Measurements from ENCODE around the gene UNC93B1. TPM values are rescaled to one million over a fixed set of nuclear protein-coding genes. Genes with fewer than 3 reads are reported as not detected.
A peak's percentile ranks its signal among the peaks of the same experiment; 100 is the strongest.

The UNC93B1 gene
- total RNA-seq, 2 experiments from 2014 or later, result 44.0 to 52.1 TPM

GRCh38 chr11:68037411-68038225, 33.7 kb upstream of the UNC93B1 start:
- peak overlapping the region; percentile 97 for H3K4me2 ChIP-seq (ENCODE audit: low read length)
- BruUV-seq (replicated peaks), result no TSS peak
- peaks cover 30% of the 10 kb centered on the region for H3K4me1 ChIP-seq (ENCODE audit: insufficient read depth, low read length, poor library complexity, severe bottlenecking)
- POLR2A ChIA-PET, result interaction anchor here (1.1 kb wide), 1 partner anchor 230 kb away, joined by 3 read pairs; no protein-coding TSS in a partner anchor
- intact Hi-C loops (cut with micrococcal nuclease; ENCODE audit: unreplicated experiment), result loop anchor here (2.0 kb wide), 1 partner anchor 83 kb away; the partner anchor contains the start of gene CHKA
- TF ChIP-seq CTCF (conservative IDR thresholded peaks at IDR 0.05; ENCODE audit: low read length) (no peak), EZH2phosphoT487 (IDR thresholded peaks at IDR 0.05; ENCODE audit: borderline replicate concordance, low read depth, low read length) (no peak)
- peaks cover 36% of the 10 kb centered on the region for H3K36me3 ChIP-seq (ENCODE audit: insufficient read depth, low read length)
- H3K27ac ChIP-seq (ENCODE audit: low read depth, low read length, poor library complexity, severe bottlenecking), result peak overlapping the region; percentile 79
- CTCF ChIA-PET (ENCODE audit: unreplicated experiment), result no interaction called here
- H3K9me2 ChIP-seq (ENCODE audit: insufficient read depth, low read length), result no peaks in the 10 kb centered on the region
- H2AFZ ChIP-seq (ENCODE audit: low read length), result no peak overlapping the region
- no peak overlapping the region for H3K4me3 ChIP-seq (ENCODE audit: low read depth, low read length, poor library complexity, severe bottlenecking)
- H3K79me2 ChIP-seq (ENCODE audit: insufficient read depth, low read depth, low read length), result peaks cover 21% of the 10 kb centered on the region; the same call in 1 of the 2 replicates
- H4K20me1 ChIP-seq (ENCODE audit: insufficient read depth, low read length), result no peaks in the 10 kb centered on the region
- no peaks in the 10 kb centered on the region for H3K9me3 ChIP-seq (ENCODE audit: low read length)
- DNase-seq (ENCODE audit: low spot score), result no peak

GRCh38 chr11:68036717-68037239, 32.9 kb upstream of the UNC93B1 start:
- H3K27ac ChIP-seq (ENCODE audit: low read depth, low read length, poor library complexity, severe bottlenecking), result no peak overlapping the region
- no peaks in the 10 kb centered on the region for H3K9me2 ChIP-seq (ENCODE audit: insufficient read depth, low read length)
- no peak overlapping the region for H3K4me2 ChIP-seq (ENCODE audit: low read length)
- peaks cover 22% of the 10 kb centered on the region; the same call in 1 of the 2 replicates for H3K79me2 ChIP-seq (ENCODE audit: insufficient read depth, low read depth, low read length)
- CTCF ChIA-PET (ENCODE audit: unreplicated experiment), result no interaction called here
- POLR2A ChIA-PET, result no interaction called here
- H3K36me3 ChIP-seq (ENCODE audit: insufficient read depth, low read length), result peaks cover 30% of the 10 kb centered on the region
- BruUV-seq (replicated peaks), result no TSS peak
- no peak overlapping the region for H2AFZ ChIP-seq (ENCODE audit: low read length)
- no peak for TF ChIP-seq CTCF (conservative IDR thresholded peaks at IDR 0.05; ENCODE audit: low read length)
- no peaks in the 10 kb centered on the region for H3K9me3 ChIP-seq (ENCODE audit: low read length)
- intact Hi-C loops (cut with micrococcal nuclease; ENCODE audit: unreplicated experiment), result no loop called here
- no peak for DNase-seq (ENCODE audit: low spot score)
- H3K4me1 ChIP-seq (ENCODE audit: insufficient read depth, low read length, poor library complexity, severe bottlenecking), result peaks cover 31% of the 10 kb centered on the region
- H3K4me3 ChIP-seq (ENCODE audit: low read depth, low read length, poor library complexity, severe bottlenecking), result no peak overlapping the region
- no peaks in the 10 kb centered on the region for H4K20me1 ChIP-seq (ENCODE audit: insufficient read depth, low read length)

GRCh38 chr11:68036141-68036716, 32.3 kb upstream of the UNC93B1 start:
- Histone ChIP-seq H3K4me3 (ENCODE audit: low read depth, low read length, poor library complexity, severe bottlenecking) (no peak overlapping the region), H3K4me1 (ENCODE audit: insufficient read depth, low read length, poor library complexity, severe bottlenecking) (peaks cover 31% of the 10 kb centered on the region), H3K9me2 (ENCODE audit: insufficient read depth, low read length) (no peaks in the 10 kb centered on the region), H3K36me3 (ENCODE audit: insufficient read depth, low read length) (peaks cover 24% of the 10 kb centered on the region), H3K9me3 (ENCODE audit: low read length) (no peaks in the 10 kb centered on the region), H3K4me2 (ENCODE audit: low read length) (no peak overlapping the region), H2AFZ (ENCODE audit: low read length) (no peak overlapping the region), H4K20me1 (ENCODE audit: insufficient read depth, low read length) (no peaks in the 10 kb centered on the region), H3K79me2 (ENCODE audit: insufficient read depth, low read depth, low read length) (peaks cover 25% of the 10 kb centered on the region; the same call in 1 of the 2 replicates), H3K27ac (ENCODE audit: low read depth, low read length, poor library complexity, severe bottlenecking) (no peak overlapping the region)
- TF ChIP-seq CTCF (conservative IDR thresholded peaks at IDR 0.05; ENCODE audit: low read length) (no peak), EZH2phosphoT487 (IDR thresholded peaks at IDR 0.05; ENCODE audit: borderline replicate concordance, low read depth, low read length) (no peak)
- intact Hi-C loops (cut with micrococcal nuclease; ENCODE audit: unreplicated experiment), result no loop called here
- ChIA-PET CTCF (ENCODE audit: unreplicated experiment) (no interaction called here), POLR2A (no interaction called here)
- BruUV-seq (replicated peaks), result no TSS peak
- DNase-seq (ENCODE audit: low spot score), result no peak
